GM21717 (cell line): ENCODE data around the gene KCNG2.

Experiments
- ATAC-seq: cut with Tn5 transposase; IDR thresholded peaks from one replicate; pipeline ENCODE4 v1.9.1; 2021; ENCODE audit warnings: mild to moderate bottlenecking, moderate library complexity; ENCODE audit not compliant: unreplicated experiment

Gene KCNG2

DNA sequence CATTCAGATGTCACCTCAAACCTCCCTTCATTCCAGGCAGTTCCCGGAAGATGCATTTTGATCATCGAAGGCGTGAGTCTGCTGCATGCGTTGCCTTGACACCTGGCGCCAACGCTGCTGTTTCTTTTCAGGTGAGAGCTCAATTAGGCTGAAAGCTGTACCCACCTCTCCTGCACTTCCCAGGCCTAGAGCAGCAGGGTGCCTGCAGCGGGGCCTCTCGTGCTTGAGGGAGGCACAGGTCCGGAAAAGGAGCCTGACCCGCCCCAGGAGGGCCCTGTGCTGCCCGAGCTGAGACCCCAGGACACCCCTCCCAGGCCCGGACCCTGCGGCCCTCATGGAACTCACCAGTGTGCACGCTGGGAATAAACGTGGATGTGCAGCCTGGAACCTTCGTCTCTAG lies 31.4 kb upstream of the KCNG2 start:
- no peak for ATAC-seq

DNA sequence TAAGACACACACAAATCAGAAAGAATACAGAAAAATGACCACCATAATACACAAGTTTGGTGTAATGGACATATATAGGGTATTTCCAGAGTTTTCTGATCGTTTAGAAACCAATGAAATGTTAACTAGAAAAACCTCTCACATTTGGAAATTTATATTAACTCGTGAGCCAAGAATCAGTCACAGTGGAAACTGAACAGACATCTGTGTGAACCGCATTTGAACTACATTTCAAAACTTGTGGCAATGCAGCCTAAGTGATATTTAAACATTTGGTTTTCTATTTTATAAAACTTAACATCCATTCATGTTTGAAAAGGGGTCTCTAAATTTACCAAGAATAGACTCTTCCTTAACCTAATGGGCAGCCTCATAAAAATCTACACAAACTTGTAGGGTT lies 29.0 kb upstream of the KCNG2 start:
- no peak for ATAC-seq

DNA sequence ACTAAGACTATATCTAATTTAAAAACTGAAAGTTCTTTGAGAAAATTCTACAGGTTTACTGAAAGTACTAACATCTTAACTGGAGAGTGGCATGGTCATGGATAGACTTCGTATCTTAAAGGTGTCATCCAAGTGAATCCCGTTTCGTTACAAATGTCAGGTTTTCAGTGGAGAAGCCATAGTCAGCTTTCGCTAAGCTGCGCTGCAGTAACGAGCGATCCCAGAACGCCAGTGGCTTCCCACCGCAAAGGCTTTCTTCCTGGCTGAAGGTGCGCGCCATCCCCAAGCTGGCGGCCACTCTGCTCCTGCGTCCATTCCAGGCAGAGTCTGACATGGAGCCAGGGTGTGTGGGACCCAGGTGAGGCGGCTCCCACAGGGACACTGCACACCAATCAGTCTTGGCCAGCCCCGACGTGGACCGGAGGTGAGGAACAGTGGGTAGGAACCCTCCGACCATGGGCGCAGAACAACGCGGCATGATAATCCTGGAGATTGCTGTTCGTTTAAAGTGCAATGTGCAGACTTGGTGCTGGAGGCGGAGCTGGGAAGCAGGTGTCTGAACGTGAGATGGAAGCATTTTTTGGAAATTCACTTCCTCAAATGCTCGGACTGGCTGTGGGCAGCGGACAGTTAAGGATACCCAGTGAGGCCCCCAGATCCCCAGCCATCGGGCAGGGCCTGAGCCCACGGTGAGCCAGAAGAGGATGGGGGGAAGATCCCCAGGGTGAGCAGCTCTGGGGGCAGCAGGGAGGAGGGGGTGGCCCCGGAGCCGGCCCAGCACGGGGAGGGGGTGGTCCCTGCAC lies 27.8 kb upstream of the KCNG2 start:
- no peak for ATAC-seq

DNA sequence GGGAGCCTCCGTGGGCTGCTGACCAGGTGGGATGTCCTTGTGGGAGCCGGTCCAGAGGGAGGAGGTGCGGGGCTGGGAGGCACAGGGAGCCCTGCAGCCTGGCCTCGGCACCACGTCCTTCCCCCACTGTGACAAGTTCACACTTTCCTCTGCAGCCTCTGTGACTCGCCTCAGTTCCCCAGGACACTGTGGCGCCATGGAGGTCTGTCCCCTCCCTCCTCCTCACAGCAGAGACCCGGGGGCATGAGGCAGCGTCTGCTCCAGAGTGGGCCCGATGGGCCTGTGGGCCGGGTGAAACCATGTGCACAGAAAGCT lies 27.3 kb upstream of the KCNG2 start:
- ATAC-seq, result no peak

DNA sequence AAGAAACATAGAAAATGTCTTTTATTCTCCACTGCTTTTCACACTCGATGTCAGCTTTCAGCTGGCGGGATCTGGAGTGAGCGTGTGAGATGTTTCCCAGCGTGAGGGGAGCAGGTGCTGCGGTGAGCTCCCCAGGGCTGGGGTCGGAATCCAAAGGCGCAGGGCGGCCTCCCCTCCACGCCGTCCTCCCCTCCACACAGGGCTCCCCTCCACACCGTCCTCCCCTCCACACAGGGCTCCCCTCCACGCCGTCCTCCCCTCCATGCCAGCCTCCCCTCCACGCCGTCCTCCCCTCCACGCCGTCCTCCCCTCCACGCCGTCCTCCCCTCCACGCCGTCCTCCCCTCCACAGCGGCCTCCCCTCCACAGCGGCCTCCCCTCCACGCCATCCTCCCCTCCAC lies 26.9 kb upstream of the KCNG2 start:
- no peak for ATAC-seq

DNA sequence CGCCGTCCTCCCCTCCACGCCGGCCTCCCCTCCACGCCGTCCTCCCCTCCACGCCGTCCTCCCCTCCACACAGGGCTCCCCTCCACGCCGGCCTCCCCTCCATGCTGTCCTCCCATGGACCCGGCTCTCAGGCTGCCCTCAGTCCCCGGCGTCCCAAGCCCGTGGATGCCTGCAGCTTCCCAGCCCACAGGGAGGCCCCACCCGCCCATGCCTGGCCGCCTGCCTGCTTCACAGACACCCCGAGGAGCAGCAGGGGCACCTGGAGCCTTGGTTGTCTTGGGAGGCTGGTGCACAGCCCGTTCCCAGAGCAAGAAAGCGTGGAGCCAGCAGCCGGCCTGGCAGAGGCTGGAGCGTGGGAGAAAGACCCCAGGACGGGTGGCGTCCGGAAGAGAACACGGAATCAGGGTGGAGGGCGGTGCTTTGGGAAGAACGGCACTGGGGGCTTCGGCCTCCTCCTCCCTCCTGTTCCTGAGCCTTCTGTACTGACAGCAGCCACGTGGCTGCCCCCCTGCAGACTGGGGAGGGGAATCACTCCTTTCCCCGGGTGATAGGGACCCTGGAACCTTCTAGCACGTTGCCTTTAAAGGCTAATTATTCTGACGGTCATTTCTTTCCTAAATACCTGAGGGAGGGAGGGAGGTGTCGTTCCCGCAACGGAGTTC lies 26.2 kb upstream of the KCNG2 start:
- no peak for ATAC-seq

DNA sequence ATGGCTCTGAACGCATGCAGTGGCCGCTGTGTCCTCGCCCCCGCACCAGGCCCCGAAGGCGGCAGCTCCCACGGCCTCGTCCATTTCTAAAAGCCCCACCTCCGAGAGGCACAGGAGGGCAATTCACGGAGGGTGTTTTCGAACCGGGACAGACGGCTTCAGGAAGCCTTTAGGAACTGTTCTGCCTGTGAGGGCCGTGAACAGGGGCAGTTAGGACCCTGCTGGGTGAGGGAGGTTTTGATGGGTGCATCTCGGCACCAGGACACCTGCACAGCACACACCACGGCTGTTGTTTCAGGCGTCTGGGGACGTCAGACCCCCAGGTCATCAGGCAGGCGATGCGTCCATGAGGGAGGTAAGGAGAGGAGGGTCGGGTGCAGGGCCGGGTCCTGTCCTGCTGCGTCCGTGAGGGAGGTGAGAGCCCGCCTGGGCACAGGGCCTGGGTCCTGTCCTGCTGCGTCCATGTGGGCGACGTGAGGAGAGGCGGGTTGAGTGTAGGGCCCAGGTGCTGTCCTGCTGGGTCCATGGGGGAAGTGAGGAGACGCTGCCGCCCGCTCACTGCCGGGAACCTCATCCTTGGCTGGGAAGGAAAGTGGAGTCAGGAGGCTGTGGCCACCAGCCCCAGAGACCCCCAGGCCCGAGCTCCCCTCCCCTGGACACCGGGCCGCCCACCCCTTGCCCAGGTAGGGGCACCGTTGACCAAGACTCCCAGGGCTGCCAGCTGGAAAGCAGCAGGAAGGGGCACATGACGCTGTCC lies 25.5 kb upstream of the KCNG2 start:
- ATAC-seq, result no peak

DNA sequence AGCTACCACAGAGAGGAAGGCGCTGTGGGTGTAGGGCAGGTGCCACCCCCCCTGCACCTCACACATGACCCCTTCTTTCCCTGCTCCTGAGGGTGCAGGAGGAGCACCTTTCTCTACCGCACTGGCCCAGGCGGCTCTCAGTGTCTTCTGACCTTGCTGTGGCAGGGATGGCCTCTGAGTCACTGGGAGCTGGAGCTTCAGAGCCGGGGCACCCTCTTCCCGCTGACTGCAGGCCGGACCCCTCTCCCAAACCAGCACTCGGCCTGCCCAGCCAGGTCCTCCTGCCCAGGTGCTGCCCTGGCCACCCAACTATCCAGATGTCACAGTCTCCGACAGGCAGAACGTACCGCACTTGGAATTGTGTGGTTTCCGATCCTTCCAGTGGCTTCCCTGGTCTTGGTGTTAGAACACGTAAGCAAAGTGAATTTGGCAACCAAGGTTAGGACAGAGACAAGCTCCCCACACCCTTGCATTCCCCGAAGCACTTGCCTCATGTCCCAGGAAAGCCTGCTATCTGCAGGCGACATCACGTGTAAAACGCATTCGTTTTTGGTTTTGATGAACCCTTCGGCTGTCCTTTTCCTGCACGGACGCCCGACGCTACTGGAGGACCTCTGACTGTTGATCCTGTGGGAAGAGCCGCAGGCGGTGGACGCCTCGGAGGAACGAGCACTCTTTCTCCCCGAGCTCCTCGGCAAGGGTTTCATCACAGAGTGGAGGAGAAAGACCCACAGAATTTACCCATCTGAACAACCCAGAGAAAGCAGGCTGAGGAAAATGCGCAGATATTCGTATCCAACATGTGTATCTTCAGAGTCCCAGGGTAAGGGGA lies 24.7 kb upstream of the KCNG2 start:
- no peak for ATAC-seq

DNA sequence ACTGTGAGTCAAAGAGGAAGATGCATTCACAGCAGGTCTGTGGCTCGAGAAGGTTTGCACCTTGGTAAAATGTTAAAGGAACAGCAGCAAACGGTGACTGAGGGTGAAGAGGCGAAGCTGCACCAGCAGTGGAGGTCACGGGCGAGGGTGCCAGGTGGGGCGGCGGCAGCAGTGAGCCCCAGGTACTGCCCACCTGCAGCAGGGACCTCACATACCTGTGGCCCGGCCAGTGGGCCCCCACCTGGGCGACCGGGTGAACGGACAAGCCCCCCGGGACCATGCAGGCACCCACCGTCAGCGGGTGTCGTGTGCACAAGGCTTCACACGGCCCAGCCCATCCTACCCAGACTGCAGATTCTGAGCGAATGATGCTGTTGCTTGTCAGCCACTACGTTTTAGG lies 23.6 kb upstream of the KCNG2 start:
- no peak for ATAC-seq

DNA sequence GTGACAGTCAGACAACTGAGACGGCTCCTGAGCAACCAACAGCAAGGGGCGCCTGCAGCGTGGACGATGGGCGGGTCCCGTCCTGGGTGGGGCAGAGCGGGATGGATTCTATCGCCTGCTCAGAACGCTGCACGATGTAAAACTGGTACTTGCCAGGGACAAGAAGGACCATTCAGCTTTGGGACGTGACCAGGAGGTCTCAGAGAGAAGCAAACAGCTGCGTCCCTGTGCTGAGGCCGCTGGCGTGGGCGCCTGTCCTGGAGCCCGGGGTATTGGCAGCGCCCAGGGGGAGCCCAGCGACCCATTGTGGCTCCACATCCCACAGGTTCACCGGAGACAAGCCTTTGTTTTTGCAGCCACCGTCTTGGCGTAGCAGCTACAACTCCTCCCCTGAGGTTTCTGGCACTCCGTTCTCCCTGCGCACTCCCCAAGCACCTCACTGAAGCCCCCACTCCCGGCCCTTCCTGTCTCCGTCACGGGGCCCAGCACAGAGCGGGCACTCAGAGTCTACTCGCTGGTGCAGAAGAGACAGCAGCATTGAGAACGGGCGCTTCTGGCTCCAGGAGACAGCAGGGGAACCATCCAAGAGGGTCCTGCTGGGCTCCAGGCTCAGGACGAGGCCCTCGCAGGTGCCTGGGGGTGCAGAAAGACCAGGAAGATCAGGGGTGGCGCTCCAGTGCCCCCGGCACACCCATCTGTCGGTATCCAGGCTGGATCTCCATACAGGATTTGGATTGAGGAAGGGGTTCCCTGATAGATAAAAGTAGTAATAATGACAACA lies 22.1 kb upstream of the KCNG2 start:
- no peak for ATAC-seq

DNA sequence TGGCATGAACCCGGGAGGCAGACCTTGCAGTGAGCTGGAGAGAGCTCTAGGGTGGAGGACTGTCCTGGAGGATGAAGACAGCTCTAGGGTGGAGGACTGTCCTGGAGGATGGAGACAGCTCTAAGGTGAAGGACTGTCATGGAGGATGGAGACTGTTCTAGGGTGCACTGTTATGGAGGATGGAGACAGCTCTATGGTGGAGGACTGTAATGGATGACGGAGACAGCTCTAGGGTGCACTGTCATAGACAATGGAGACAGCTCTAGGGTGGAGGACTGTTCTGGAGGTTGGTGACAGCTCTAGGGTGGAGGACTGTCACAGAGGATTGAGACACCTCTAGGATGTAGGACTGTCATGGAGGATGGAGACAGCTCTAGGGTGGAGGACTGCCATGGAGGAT lies 21.1 kb upstream of the KCNG2 start:
- no peak for ATAC-seq

DNA sequence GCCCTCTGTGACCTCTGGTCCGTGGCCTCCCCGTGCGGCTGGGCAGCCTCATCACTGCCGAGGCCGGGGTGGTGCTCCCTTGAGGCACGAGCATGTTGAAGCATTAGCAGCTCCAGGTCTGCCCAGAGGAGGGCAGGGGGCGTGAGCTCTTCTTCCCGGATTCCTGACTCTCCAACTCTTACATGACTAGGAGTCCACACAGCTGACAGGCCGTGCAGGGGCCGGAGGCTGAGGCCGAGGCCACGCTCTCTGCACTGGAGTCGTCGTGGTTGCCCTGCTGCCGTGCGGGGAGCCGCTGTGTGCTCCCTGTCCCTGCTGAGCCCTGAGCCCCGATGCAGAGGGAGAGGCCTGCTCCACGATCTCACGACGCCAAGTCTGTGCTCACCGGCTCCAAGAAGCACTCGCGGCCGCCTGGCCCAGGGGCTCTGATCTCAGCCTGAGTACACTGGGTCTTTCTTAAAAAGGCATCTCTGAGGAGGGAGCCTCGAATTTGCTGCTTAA lies 19.4 kb upstream of the KCNG2 start:
- ATAC-seq, result no peak

DNA sequence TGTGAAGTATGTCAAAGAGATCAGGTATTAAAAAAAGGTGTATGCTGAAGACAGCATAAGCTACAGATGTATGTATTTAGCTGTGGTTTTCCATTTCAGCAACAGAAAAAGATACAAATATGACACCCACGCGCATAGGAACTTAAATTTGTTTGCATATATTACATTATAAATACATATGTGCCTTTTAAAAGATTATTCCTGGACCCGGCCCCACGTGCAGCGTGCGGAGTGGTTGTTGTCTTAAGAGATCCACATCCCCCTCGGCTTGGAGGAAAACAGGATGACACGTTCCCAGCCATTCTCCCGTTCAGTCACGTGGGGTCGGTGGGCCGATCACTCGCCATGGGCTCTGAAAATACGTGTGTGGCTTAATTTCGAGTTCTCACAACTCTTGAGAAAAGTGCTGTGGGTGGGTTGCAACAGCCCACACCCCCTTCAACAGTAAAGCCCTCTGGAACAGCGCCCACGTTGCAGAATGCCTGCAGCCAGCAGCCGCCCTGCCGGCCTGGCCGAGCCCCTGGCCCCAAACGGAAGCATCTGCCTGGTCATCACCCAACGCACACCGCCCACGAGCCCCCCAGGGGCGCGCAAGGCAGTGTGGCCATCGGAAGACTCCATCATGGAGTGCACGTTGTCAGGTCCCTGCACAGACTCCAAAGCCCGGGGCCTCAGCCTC lies 18.6 kb upstream of the KCNG2 start:
- ATAC-seq, result no peak

DNA sequence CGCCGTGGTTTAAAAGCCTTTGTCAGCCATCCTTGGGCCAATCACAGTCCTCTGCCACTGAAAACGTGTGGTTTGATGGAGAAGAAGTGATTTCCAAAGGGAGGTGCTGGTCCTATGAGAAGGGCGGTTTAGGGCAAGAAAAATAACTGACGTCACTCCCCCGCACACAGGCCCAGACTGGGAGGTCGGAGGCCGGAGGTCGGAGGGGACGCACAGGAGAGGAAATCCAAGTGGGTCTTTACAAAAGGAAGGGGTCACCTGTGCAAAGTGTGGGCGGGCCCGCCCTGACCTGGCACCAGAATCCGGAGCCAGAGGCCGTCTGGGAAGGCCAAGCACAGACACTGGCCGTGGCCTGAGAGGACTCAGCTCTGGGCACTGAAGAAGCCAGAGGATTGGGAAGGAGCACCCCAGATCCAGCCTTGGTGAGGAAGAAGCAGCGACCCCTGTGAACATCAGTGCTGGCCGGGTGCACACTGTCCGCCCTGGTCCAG lies 18.0 kb upstream of the KCNG2 start:
- ATAC-seq, result no peak

DNA sequence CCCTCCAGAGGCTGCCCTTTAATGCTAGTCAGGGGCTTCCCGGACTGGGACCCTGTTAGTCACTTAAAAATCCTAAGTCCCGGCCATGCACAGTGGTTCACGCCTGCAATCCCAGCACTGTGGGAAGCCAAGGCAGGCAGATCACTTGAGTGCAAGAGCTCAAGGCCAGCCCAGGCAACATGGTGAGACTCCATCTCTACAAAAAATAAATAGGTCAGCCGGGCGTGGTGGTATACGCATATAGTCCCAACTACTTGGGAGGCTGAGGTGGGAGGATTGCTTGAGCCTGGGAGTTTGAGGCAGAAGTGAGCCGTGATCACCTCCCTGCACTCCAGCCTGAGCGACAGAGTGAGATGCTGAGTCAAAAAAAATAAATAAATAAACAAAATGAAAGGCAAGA lies 17.2 kb upstream of the KCNG2 start:
- ATAC-seq, result no peak

DNA sequence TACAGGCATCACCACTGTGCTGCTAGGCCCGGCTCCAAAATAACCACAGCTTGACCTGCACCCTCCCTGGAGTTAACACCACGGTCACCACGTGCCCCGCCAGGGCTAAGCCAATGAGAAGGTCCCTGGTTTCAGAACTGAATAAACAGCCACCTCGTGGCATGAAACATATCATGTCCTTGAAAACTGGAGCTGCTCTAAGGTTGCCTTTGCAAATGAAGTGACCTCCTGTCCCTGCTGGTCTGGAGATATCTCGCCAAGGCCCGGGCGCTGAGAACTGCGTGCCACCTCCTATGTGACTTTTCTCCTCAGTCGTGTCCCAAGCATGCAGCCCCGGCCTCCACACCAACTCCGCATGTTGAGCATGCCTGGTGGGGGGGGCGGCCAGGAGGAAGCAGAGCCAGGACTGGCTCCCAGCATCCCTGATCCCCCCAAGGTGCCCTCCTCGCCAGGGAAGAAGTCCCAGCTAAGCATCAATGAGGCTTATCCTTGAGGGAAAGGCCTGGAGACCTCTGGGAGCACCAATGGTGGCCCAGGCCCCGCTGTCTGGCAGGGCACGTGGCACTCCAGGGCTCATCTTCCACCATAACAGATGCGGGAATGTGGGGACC lies 16.3 kb upstream of the KCNG2 start:
- ATAC-seq, result no peak

DNA sequence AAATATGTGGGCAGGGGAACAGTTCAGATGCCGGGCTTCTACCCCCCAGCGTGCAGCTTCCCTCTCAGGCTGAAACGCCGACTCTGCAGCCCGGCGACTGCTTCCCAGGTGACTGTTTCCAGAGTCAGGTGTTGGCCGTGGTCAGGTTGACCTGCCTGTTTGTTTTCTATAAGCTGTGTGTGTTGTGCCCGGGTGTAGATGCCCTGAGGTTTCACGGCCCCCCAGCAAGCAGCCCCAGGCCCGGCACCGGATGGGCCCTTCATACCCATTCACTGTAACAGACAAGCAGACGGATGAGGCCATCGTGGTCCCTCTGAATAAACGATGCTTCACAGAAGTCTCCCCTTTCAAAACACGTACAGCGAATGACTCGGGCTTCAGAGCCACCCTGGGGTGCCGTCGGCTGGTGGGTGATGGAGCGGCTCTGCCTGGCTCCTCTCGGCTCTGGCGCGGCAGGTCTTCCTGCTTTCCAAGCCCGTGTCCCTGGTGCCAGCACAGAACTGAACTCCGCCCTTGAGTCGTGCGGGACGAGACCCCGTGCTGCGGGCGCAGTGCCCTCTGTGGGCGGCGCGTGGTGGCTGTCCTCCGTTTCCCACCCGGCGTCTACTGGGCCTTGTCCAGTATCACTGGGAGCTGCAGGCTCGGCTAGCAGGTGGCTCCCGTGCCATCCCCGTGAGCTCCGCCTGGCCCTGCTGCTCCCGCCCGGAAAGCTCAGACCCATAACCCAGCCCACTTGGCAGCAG lies 15.0 kb upstream of the KCNG2 start:
- ATAC-seq, result no peak
